GM18517 (cell line): ENCODE measurements around the gene OSBPL7.
A peak's percentile ranks its signal among the peaks of the same experiment; 100 is the strongest.

Experiments used
- ATAC-seq: cut with Tn5 transposase; IDR thresholded peaks from one replicate; pipeline ENCODE4 v1.9.1; 2021; ENCODE audit warnings: mild to moderate bottlenecking, moderate library complexity; ENCODE audit not compliant: unreplicated experiment

The OSBPL7 gene

DNA sequence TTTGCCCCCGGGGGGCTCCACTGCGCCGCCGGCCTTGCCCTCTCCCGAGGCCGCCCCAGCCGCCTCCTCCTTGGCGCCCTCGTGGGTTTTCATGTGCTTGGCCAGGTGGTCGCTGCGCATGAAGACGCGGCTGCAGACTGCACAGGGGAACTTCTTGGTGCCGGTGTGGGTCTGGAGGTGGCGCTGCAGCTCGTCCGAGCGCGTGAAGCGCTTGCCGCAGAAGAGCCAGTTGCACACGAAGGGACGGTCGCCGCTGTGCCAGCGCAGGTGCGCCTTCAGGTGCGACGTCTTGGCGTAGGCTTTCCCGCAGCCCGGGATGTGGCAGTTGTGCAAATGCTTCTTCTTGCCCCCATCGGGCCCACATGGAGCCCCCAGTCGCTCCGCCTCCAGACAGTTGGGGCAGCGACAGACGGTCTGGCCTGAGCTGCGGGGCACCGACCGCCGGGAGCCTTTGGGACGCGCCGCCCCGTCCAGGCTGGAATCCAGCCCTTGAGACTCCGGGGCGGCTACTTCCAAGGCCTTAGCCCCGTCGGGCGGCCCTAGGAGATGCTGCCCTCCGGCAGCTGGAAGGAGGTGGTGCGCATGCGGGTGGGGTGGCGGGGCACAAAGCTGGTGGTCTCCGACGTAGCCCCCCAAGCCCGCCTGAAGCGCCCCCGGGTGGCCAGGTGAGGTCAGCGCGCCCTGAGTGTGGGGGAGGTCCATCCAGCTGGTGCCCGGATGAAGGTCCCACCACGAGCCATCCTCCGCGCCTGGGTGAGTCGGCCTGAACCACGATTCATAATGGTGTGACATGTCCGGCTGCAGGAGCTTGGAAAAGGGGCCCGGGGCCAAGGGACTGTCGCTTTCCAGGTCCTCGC is 26.0 kb upstream of the OSBPL7 start:
- no peak for ATAC-seq

DNA sequence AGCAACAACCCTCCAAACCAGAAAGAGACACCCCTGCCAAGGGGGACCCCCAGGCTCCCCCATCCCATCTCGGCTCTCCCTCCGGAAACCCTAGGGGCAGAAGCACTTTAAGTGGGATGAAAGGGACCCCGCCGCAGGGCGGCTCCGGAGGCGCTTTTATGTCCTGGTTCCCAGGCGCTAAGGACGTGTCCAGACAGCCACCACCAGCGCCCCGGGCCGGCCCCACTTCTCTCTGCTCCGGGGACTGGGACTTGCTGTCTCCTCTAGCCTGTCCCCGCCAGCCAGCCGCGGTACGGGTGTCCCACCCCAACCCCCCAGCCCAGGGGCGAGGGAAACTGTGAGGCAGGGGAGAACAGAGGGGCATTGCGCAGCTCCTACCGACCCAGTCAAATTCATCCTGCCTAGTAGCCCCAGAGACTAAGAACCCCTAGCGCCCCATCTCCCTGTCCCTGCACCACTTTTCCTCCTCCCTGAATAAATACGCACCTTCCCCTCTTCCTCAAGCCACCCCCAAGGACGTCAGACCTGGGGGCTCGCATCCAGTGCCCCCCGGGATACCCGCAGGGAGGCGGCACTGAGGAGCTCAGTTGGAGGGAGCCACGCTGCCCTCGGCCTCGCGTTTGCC is 25.2 kb upstream of the OSBPL7 start:
- no peak for ATAC-seq

DNA sequence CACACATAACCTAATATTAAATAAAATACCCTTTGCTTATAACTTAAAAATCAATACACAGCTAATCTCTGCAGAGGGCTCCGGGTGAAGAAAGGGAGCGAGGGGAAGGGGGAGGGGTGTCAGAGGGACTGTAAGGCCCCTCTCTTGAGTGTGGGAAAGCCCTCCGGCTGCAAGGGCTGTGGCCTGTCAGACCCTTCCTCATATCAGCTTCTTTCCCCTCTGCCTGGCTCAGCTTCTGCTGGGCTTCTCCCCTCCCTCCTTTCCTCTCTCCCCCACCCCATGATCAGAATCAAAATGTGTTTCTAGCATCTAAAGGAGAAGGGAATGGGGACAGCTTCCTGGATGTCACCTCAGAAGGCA is 24.1 kb upstream of the OSBPL7 start:
- ATAC-seq: no peak

DNA sequence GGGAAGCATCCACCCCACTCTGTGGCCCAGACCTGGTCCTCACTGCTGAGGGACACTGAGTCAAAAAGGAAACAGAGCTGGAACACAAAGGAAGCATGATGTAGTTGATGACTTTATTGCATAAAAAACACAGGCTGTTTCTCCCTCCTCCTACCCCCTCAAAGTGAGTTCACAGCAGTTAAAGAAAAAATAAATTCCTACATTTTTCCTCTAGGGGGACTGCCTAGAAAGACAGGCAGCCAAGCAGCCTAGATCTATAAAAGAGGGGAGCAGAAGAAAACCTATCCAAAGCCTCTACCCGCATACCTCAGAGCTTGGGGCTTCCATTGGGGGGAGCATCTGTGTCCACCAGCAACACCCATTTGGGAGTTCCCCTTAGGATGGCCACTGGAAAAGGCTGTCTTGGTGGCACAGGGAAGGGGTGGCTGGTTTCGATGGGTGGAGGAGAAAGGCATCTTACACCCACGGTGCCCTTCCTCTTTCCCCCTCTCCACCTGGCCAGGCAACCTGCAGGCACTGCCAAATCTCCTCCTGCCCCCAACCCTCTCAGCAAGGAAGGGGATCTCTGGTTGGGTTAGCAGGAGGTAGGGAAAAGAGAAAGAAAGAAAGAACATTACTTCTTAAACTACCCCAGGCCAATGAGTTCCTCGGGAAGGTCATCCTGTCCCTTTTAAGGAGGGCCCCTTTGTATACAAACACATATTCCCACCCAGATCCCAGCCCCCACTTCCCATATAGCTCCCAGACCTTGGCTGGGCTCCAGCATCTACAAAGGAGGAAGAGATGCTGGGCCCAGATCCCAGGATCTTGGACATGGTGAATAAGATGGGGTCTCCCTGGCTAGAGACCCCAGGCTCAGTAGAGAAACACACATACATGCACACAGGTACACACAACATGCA is 23.5 kb upstream of the OSBPL7 start:
- ATAC-seq: no peak

DNA sequence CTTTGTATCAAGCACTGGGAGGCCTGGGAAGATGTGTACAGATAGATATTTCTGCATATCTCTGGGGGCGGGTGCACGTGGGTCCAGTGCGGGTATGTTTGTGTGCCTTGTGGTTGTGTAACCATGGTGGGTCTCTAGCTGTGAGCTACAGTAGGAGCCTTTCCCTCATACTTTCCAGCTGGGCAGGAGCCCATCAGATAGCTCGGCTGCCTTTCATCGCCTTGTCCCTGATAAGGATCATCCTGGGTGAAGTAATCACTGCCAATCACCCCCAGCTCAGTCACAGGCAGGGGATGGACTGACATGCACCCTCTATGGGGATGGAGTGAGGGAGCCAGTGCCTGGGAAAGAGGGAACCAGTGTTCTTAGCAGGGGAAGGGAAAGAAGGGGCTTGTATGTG is 22.6 kb upstream of the OSBPL7 start:
- ATAC-seq: no peak

DNA sequence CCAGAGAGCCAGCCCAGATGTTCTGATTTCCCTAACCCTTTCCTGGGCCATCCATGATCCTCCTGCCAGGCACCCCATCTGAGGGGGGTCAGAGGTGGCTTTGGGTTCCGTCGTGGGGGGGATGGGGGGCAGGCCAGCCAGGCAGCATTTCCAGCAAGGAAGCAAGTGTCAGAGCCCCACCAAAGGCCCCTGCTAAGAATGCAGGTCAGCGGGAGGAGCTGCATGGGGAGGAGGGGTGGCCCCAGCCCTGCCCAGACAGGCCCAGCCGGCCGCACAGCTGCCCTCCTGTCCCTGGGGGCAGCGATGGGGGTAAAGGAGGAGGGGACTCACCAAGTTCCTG is 21.8 kb upstream of the OSBPL7 start:
- no peak for ATAC-seq

DNA sequence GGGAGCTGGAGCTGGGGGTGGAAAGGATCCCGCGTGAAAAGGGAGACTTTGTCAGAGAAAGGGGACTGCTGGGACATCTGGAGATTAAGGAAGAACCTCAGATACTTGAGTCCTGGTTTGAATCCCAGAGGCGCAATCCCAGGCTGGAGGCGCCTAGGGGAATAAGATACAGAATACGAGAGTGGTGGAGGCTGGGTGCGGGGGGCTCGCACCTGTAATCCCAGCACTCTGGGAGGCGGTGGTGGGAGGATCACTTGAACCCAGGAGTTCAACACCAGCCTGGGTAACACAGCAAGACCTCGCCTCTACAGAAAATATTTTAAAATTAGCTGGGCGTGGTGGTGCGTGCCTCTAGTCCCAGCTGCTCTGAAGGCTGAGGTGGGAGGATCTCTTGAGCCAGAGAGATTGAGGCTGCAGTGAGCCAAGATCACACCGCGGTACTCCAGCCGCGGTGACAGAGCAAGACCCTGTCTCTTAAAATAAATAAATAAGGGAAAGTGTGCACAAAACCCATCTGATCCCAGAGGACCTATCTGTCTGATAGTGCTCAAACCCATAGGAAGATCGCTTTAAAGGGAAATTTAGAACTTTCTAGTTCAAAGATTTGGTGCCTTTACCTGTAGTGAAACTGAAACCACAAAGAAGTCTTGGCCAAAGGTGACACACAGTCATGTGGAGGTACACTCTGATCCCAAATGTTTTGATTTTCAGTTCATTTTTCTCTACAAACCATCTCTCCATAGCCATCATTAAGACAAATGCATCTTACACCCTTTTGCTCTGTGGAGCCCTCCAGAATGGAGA is 20.1 kb upstream of the OSBPL7 start:
- no peak for ATAC-seq

DNA sequence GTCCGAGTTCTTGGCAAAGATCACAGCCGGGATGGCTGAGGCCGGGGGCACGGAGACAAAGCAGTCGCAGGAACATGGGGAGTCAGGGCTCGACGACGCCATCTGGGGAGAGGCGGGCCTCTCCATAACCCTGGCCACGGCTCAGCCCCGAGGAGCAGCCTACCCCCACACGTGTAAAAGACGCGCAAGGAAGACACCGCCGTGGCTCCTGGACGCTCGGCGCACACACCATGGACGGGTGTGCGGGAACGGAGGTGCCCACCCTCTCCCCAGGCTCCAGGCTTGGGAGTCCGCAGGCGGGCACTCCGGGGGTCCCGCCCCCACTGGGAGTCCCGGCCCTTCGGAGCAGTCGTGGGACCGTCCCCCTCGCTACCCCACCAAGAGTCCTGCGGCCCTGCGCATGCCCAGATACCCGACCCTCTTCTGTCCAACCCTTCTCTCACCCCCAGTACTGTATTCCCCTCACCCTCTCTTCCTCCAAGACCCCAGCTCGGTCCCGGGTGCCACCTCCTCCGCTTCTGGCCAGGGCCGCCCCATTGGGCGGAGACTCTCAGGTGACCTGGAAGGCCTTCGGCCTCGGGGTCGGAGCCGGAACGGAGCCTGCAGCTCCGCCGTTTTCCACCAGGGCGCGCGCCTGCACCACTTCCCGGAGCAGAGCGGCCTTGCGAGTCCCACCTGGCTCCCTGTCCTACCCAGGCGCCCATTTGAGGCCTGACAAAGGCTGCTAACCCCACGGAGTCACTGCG is 19.3 kb upstream of the OSBPL7 start, which contains the start of gene SCRN2:
SCRN2 (minus strand) TSS at position 532 of the 746 bp plus-strand sequence; CDS start at position 102, 430 bp downstream.
- peak; percentile 73 for ATAC-seq

DNA sequence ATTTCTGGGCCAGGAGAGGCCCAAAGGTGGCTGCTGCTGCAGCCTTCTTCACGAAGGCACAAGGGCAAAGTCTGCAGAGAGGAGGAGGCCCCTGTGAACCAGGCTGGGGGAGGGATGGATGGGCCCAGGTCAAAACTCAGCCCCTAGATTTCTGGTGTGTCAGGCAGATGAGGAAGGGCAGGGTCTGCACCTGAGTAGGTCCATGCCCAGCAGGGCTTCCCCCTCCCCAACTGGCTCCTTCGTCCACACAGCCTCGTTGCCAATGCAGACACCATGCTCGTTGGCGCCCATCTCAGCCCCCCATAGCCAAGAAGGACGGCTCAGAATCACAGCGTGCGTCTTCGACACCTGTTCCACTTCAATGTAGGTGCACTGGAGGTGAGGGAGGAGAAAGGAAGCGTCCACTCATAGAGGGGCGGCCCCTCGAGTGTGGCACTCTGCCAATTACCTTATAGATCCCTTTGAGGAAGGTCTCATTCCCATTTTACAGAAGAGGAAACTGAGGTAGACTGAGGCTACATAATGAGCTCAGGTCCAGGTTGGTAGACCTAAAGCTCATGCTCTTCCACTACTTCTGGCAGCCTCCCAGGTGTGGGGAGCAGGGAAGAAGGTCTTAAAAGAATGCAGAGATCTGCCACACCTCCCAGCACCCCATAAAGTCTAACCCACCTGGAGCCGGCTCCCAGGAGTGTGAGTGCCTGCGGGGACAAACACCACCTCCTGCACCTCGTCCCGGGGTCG is 18.6 kb upstream of the OSBPL7 start:
- ATAC-seq: no peak

DNA sequence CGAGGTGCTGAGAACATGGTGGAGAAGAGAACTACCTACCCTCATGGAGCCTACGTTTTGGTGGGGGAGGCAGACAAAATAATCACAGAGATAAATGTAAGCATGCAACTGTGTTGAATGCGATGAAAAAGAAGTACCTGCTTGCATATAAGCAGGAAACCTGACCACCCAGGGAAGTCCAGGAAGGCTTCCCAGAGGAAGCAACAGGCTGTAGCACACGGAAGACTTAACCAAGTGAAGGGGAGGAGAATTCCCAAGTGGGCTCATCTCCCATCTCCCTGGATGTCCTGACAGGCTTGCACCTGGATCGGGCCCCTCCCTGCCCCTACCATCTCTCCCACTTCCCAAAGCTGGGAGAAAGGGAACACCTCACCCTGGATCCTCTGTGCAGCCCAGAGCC is 17.5 kb upstream of the OSBPL7 start:
- ATAC-seq: no peak

DNA sequence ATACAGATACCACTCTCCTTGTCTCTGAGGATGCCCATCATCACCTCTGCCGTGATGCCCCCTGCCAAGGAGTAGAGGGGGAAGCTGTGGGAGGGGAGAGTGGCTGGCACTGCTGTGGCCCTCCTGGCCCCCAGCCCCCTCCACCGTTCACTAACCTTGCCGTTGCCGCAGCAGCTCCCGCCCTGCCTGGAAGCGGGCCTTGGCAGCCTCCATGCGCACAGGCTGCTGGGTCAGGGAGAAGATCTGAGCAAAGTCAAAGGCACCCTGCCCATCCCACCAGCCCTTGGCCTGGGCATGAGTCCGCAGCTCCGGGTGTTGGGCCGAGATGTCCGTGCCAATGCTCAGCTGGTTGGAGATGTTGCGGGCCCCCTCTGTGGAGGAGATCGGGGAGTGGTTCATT is 17.0 kb upstream of the OSBPL7 start:
- no peak for ATAC-seq

DNA sequence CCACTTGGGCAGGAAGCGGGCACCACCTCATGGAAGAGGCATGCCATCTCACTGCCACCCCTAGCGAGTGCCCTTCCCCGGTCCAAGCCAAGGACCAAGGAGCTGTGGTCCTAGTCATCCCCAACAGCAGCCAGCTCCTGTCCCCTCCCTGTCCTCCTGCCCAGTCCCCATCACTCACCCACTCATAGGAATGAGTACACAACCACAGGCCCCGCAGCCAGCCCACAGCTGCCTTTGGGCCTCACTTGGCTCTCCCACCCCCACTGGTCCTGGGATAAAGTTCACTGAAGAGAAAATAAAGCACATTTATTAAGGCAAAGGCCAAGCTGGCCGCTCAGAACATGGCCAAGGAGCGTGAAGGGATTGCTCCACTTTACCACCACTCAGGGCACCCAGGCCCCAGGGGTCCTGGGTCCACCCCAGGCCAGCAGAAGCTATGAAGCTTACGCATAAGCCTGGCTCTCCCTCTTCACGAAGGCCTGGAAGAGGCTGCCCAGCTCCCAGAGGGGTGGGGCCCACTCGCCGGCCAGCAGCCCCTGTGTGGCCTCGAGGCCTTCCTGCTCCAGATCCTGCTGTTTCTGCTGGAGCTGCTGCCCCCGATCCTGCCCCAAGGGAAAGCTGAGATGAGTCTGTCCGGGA is 15.9 kb upstream of the OSBPL7 start:
- ATAC-seq: no peak

DNA sequence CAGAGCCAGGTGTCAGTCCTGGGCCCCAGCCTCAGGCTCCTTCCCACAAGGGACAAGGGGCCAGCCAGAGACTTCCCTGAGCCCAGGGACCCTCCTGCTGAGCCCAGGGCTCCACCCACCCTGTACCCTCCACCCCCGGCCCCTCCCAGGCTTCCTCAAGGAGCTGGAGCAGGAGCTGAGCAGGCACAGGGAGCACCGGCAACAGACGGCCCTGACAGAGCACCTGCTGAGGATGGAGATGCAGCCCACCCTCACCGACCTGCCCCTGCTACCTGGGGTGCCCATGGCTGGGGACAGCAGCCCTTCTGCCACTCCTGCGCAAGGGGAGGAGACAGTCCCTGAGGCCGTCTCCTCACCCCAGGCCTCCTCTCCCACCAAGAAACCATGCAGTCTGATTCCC is 15.0 kb upstream of the OSBPL7 start:
- ATAC-seq: no peak

DNA sequence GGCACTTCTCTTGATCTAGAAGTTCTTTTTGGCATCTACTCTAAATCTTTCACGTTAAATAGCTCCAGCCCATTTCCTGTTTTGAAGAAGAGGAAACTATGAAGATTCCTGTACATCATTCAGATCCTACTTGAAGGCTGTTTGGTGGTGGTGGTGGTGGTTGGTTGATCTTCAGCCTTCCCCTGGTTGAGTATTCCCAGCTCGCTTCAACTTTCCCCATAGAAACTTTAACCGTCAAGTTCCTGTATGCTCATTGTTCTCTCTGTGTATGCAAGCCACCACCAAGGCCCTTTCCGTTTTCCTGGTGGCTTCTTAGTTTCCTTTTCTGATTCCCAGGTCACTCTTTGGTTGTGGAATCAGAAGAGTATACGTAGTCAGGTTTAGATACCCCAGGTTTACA is 13.2 kb upstream of the OSBPL7 start:
- no peak for ATAC-seq

DNA sequence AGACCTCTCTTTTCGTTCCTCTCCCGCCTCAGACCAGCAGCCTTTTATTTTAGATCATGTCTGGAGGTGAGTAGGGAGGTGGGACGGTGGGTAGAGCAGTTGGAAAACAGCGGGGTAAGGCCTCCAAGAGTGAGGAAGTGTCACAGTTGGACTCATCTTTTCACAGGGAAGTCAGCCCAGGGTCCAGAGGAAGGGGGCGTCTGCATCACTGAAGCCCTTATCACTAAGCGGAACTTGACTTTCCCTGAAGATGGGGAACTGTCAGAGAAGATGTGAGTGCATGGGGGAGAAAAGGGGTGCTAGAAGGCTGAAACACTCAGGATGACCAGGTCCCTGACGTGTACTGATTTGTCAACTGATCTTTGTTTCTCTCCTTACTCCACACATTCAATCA is 10.3 kb upstream of the OSBPL7 start:
- ATAC-seq: no peak

DNA sequence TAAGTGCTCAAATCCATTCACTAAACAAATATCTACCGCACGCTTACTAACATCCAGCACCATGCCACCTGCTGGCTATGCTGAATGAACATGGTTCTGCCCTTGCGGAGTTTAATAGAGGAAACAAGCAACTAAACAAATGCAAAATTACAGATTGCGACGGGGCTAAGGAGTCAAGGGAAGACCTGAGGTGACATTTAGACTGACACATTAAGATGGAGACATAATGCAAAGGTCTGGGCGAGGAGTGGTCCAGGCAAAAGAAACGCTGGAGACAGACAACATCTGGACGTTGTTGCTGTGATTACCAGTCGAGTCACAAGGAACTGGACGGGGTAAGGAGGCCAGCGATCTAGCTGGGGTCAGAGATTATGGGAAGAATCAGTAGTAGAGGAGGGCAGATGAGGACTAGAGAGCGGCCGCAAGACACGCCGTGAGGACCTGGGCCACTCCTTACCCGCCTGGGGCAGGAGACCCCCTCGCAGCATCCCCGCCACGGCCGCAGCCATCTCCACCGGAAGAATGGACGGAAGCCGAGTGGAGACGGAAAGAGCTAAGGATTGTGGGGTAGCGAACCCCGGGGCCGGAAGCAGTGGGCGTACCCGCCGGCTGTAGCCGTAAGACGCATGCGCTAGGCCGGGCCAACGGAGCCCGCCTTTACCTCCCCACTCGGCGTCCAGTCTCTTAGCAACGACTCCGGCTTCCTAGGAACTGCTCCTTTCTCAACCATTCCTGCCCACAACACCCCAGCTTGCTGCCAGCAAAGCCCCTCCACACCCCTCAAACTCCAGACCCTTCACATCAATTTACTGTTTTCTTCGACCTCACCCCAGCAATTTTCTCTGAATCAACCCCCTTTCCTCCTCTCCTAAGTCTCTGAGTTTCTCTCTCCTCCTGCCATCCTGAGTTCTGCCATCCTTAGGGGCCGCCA is 9.7 kb upstream of the OSBPL7 start, which contains the start of the genes LRRC46 and MRPL10:
LRRC46 (plus strand) TSS at position 668 of the 931 bp plus-strand sequence. CDS start 320 bp downstream, outside the sequence.
MRPL10 (minus strand) TSS at position 539 of the 931 bp plus-strand sequence; CDS start at position 509, 30 bp downstream.
- ATAC-seq: peak; percentile 79

DNA sequence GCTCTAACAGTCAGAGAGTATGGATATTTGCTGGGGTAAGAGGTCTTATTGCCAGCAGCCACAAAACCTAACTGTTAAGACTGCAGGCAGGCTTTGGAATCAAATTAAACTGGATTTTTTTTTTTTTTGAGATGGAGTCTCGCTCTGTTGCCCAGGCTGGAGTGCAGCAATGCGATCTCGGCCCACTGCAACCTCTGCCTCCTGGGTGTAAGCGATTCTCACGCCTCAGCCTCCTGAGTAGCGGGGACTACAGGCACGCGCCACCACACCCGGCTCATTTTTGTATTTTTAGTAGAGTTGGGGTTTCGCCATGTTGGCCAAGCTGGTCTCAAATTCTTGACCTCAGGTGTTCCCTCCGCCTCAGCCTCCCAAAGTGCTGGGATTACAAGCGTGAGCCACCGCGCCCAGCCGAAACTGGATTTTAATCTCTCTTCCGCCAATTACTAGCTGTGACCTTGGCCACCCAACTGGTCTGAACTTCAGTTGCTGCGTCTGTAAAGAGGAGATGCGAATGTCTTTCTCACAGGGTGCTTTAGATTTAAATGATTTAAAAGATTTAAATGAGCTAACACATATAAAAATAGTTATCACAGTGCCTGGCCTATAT is 8.9 kb upstream of the OSBPL7 start:
- ATAC-seq: no peak
